ENCODE measurements around the gene MAPKAPK2.
"Not testable (repeated sequence)": the region's sequence is repeated elsewhere in the genome, so short reads cannot be mapped to it uniquely, and the experiment has no call there.

DNA sequence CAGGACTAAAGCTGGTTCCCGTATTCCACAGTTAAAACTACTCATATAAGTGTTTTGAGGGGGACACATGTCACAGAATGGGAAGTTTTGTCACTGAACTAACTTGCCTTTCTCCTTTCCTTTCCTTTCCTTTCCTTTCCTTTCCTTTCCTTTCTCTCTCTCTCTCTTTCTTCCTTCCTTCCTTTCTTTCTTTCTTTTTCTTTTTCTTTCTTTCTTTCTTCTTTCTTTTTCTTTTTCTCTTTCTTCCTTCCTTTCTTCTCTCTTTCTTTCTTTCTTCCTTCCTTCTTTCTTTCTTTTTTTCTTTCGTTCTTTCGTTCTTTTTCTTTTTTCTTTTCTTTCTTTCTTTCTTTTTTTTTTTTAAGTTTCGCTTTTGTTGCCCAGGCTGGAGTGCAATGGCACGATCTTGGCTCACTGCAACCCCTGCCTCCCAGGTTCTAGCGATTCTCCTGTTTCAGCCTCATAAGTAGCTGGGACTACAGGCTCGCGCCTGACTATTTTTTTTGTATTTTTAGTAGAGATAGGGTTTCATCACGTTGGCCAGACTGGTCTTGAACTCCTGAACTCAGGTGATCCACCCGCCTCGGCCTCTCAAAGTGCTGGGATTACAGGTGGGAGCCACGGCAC is 78.1 kb downstream of the MAPKAPK2 start:
- not testable (repeated sequence) for TF ChIP-seq EZH2phosphoT487 (IDR thresholded peaks at IDR 0.05; ENCODE audit: low read depth, severe bottlenecking, unreplicated experiment); EZH2 (IDR thresholded peaks at IDR 0.05; ENCODE audit: borderline replicate concordance)
- TF ChIP-seq, protein P1, sequence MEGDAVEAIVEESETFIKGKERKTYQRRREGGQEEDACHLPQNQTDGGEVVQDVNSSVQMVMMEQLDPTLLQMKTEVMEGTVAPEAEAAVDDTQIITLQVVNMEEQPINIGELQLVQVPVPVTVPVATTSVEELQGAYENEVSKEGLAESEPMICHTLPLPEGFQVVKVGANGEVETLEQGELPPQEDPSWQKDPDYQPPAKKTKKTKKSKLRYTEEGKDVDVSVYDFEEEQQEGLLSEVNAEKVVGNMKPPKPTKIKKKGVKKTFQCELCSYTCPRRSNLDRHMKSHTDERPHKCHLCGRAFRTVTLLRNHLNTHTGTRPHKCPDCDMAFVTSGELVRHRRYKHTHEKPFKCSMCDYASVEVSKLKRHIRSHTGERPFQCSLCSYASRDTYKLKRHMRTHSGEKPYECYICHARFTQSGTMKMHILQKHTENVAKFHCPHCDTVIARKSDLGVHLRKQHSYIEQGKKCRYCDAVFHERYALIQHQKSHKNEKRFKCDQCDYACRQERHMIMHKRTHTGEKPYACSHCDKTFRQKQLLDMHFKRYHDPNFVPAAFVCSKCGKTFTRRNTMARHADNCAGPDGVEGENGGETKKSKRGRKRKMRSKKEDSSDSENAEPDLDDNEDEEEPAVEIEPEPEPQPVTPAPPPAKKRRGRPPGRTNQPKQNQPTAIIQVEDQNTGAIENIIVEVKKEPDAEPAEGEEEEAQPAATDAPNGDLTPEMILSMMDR (IDR thresholded peaks at IDR 0.05; ENCODE audit: poor library complexity): not testable (repeated sequence)

Data from hepatocyte (in vitro differentiated cells).